ENCODE results near the gene DHX16. TPM values are rescaled to one million over a fixed set of nuclear protein-coding genes. Genes with fewer than 3 reads are reported as not detected.

Gene DHX16
- total and polyA plus RNA-seq, 4 donors, result 23.4 to 31.7 (median 30.0) TPM

DNA sequence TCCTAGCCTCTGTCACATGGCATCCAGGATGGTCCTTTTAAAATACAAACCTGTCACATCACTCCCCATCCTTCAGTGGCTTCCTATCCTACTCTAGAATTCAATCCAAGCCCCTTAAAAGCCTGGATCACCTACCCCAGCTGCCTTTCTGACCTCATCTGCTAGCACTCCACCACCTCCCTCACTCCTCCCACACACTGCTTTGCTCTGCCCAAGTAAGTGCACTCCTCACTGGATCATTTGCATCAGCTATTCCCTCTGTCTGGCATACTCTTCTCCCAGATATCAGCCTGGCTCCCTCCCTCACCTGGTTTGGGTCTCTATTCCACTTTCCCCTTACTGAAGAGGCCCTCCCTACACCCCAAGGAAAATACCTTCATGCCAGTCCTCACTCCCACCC lies 15.4 kb downstream of the DHX16 start:
- no peak overlapping the region for H3K27ac ChIP-seq (ENCODE audit: low read depth in 1 of 2, low read length in 1 of 2)
- ATAC-seq (ENCODE audit: insufficient read depth, low FRiP score) (no peak), DNase-seq (no peak)
- H3K36me3 ChIP-seq (ENCODE audit: control insufficient read depth in 4 of 4, insufficient read depth in 4 of 4, low read length in 4 of 4), result peaks cover 44 to 76% (median 49%) of the 10 kb centered on the region in 4 donors
- H3K27me3 ChIP-seq (ENCODE audit: control insufficient read depth in 3 of 3, insufficient read depth in 3 of 3, low read length in 2 of 3), result no peaks in the 10 kb centered on the region
- TF ChIP-seq, protein P1, sequence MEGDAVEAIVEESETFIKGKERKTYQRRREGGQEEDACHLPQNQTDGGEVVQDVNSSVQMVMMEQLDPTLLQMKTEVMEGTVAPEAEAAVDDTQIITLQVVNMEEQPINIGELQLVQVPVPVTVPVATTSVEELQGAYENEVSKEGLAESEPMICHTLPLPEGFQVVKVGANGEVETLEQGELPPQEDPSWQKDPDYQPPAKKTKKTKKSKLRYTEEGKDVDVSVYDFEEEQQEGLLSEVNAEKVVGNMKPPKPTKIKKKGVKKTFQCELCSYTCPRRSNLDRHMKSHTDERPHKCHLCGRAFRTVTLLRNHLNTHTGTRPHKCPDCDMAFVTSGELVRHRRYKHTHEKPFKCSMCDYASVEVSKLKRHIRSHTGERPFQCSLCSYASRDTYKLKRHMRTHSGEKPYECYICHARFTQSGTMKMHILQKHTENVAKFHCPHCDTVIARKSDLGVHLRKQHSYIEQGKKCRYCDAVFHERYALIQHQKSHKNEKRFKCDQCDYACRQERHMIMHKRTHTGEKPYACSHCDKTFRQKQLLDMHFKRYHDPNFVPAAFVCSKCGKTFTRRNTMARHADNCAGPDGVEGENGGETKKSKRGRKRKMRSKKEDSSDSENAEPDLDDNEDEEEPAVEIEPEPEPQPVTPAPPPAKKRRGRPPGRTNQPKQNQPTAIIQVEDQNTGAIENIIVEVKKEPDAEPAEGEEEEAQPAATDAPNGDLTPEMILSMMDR (IDR thresholded peaks at IDR 0.05; ENCODE audit: control extremely low read depth, extremely low read depth), result no peak
- H3K9ac ChIP-seq (ENCODE audit: insufficient read depth in 1 of 2, low read length in 2 of 2), result no peak overlapping the region
- H3K4me1 ChIP-seq (ENCODE audit: control insufficient read depth in 5 of 5, insufficient read depth in 5 of 5, low read length in 5 of 5), result no peaks in the 10 kb centered on the region
- no peak overlapping the region for H3K4me3 ChIP-seq
- H3K9me3 ChIP-seq (ENCODE audit: control insufficient read depth in 4 of 4, insufficient read depth in 3 of 4, low read length in 3 of 4), result no peaks in the 10 kb centered on the region

DNA sequence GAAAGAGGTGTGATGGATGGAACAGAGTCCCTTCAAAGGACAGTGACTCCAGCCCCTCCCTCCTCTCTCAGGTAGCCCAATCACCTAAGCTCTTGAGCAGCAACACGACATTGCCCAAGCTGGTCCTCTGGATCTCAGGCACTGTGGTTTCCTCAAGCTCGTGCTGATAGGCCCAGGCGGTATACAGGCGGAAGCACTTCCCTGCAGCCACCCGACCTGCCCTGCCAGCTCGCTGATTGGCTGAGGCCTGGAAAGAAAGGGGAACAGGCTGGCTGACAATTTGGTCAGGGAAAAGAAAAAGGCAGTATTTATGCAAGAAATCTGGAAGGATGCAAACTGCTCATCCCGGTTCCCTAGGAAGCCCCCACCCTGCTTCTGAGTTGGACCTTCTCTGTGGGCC lies 16.3 kb downstream of the DHX16 start:
- no peak for ATAC-seq (ENCODE audit: insufficient read depth, low FRiP score)
- TF ChIP-seq, protein P1 (IDR thresholded peaks at IDR 0.05; ENCODE audit: control extremely low read depth, extremely low read depth), result no peak

GRCh38 chr6:30655743-30656094 lies 17.1 kb downstream of the DHX16 start:
- H3K36me3 ChIP-seq (ENCODE audit: control insufficient read depth in 4 of 4, insufficient read depth in 4 of 4, low read length in 4 of 4), result peaks cover 37 to 74% (median 46%) of the 10 kb centered on the region in 4 donors
- ATAC-seq (ENCODE audit: insufficient read depth, low FRiP score), result no peak
- no peaks in the 10 kb centered on the region for H3K4me1 ChIP-seq (ENCODE audit: control insufficient read depth in 5 of 5, insufficient read depth in 5 of 5, low read length in 5 of 5)
- no peak overlapping the region for H3K9ac ChIP-seq (ENCODE audit: insufficient read depth in 1 of 2, low read length in 2 of 2)
- TF ChIP-seq, protein P1 (IDR thresholded peaks at IDR 0.05; ENCODE audit: control extremely low read depth, extremely low read depth), result no peak
- no peak for DNase-seq
- H3K9me3 ChIP-seq (ENCODE audit: control insufficient read depth in 4 of 4, insufficient read depth in 3 of 4, low read length in 3 of 4), result no peaks in the 10 kb centered on the region
- WGBS, 2 donors, result 94 to 97% methylated on average over 3 of the region's 3 CpGs
- H3K27me3 ChIP-seq (ENCODE audit: control insufficient read depth in 3 of 3, insufficient read depth in 3 of 3, low read length in 2 of 3), result no peaks in the 10 kb centered on the region
- no peak overlapping the region for H3K27ac ChIP-seq (ENCODE audit: low read depth in 1 of 2, low read length in 1 of 2)
- no peak overlapping the region for H3K4me3 ChIP-seq

More for the DNA sequence above, 16.3 kb downstream of the DHX16 start:
- no peaks in the 10 kb centered on the region for H3K27me3 ChIP-seq (ENCODE audit: control insufficient read depth in 3 of 3, insufficient read depth in 3 of 3, low read length in 2 of 3)
- no peak overlapping the region for H3K4me3 ChIP-seq
- H3K9me3 ChIP-seq (ENCODE audit: control insufficient read depth in 4 of 4, insufficient read depth in 3 of 4, low read length in 3 of 4), result no peaks in the 10 kb centered on the region
- H3K27ac ChIP-seq (ENCODE audit: low read depth in 1 of 2, low read length in 1 of 2), result no peak overlapping the region
- no peaks in the 10 kb centered on the region for H3K4me1 ChIP-seq (ENCODE audit: control insufficient read depth in 5 of 5, insufficient read depth in 5 of 5, low read length in 5 of 5)
- WGBS, 2 donors, result 34 to 68% methylated on average over 7 of the region's 7 CpGs
- no peak overlapping the region for H3K9ac ChIP-seq (ENCODE audit: insufficient read depth in 1 of 2, low read length in 2 of 2)
- H3K36me3 ChIP-seq (ENCODE audit: control insufficient read depth in 4 of 4, insufficient read depth in 4 of 4, low read length in 4 of 4), result peaks cover 40 to 71% (median 47%) of the 10 kb centered on the region in 4 donors
- DNase-seq, result no peak

Data from lung (tissue), 12 donors.